GM12873 (cell line): ENCODE measurements around the gene PLCXD1.

Source experiments
- CTCF ChIP-seq: IDR thresholded peaks from 2 replicates; pipeline ENCODE4 v1.5.1; 2012; ENCODE audit warnings: low read depth, mild to moderate bottlenecking, moderate library complexity, low read length, control low read depth; ENCODE audit not compliant: insufficient read depth; ENCODE audit errors: missing control alignments

Gene PLCXD1

GRCh38 chrX:314781-315595, 33.8 kb downstream of the PLCXD1 start:
- TF ChIP-seq CTCF: no peak

GRCh38 chrX:316351-317325, 35.5 kb downstream of the PLCXD1 start:
- TF ChIP-seq CTCF: no peak

GRCh38 chrX:317424-318067, 36.4 kb downstream of the PLCXD1 start:
- TF ChIP-seq CTCF: no peak

- no peak for TF ChIP-seq CTCF
Measured at GRCh38 chrX:318068-318738, 37.0 kb downstream of the PLCXD1 start.

GRCh38 chrX:318739-319578, 37.8 kb downstream of the PLCXD1 start, which contains the start of gene GTPBP6:
TSS of gene GTPBP6 (minus strand) at chrX:318796. CDS start at chrX:318787, 9 bp downstream.
- TF ChIP-seq CTCF: peak; percentile 34

GRCh38 chrX:319579-320125, 38.5 kb downstream of the PLCXD1 start:
- TF ChIP-seq CTCF: no peak
